Measurements from ENCODE around the gene USH2A.
"Not testable (repeated sequence)": the region's sequence is repeated elsewhere in the genome, so short reads cannot be mapped to it uniquely, and the experiment has no call there.

USH2A gene

DNA sequence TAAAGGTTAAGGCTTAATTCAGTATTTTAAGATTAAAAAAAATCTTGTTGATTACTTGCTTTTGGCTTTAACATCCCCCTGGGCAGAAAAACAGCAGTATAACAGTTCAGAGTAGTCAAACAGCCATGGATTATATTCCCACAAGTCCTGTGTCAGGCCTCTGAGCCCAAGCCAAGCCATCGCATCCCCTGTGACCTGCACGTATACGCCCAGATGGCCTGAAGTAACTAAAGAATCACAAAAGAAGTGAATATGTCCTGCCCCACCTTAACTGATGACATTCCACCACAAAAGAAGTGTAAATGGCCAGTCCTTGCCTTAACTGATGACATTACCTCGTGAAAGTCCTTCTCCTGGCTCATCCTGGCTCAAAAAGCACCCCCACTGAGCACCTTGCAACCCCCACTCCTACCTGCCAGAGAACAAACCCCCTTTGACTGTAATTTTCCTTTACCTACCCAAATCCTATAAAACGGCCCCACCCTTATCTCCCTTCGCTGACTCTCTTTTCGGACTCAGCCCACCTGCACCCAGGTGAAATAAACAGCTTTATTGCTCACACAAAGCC lies 277.7 kb downstream of the USH2A start:
- not testable (repeated sequence) for H3K4me3 ChIP-seq (ENCODE audit: low read depth, low read length)

DNA sequence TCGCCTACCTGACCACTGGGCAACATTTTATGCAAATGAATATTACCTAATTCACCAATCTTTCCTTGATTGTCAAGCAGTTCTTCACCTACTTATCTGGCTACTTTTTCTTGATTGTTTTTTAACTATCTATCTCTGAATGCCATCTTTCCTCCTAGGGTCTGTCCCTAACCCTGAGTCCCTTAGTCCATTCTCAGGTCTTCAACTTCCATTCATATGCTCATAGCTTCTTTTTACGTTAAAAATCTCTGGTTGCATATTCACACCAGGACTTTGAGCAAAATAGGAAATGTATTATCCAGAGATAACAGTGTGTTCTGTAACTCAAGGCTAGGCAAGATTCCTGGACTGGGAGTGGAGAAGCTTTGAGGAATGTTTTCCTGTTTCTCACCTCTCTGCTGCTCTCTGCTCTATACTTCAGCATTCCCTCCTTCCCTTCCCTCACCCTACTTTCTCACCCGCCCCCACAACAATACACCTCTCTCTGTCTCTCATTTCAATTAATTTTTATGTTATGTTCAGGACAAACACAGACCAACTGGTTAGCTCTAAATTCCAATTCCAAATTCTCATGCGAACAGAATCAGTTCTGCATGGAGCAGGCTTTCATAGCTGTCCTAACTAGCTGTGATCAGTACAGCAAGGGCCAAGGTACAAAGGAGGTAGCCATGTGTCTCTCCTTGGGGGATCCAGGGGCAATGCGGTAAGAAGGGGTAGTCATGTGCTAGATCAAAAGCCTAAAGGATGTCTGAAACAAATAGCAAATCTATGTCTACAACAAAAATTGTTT lies 278.4 kb downstream of the USH2A start:
- peak overlapping the region; percentile 8 for H3K4me3 ChIP-seq (ENCODE audit: low read depth, low read length)

DNA sequence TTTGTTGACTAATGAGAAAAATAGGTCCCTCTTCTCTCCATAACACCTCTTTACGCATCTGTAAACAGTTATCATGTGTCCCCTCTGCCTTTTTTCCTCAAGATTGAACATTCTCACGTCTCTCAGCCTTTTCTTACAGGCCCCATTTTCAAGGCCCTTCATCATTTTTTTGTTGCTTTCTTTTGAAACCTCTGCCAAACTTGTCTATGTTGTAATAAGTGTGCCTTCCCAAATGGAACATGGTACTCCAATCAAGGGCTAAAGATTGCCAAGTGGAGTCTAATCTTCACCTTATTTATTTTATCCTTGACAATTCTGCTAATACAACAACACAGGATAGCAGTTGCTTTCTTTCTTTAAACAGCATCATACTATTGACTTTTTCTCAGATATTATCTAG lies 280.3 kb downstream of the USH2A start:
- no peak overlapping the region for H3K4me3 ChIP-seq (ENCODE audit: low read depth, low read length)

DNA sequence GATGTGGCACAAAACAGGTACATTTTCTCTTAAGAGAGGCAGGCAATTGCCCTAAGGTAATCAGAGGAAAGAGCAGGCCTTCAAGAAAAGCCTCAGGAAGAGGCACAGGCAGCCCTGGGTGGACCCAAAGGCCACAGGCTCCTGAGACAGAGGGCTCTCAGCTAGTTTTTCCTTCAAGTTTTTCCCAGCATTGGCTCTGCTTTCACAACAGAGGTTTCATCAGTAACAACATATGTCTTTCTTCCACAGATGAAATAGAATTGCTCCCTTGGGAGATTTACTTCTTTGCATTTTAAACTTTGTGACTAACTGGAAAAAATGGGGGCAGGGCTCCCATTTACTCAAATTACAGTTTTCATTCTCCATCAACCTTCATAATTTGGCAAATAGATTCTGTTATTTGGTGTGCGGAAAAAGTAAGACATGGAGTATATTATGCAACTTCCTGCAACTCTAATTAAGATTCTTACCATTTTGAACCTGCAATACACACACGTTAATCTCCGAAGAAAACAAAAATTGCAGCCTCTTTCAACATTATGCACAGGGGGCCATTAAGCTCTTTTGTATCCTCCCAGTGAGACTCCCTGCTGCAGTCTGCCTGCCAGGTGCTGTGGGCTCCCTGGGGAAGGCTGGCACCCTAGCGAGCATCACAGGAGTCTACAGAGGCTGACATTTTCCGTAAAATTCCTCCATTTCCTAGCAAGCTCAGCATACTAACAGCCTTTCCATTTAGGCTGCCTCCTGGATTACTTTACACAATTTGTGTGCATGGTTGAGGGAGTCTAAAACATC lies 282.3 kb downstream of the USH2A start:
- no peak overlapping the region for H3K4me3 ChIP-seq (ENCODE audit: low read depth, low read length)

DNA sequence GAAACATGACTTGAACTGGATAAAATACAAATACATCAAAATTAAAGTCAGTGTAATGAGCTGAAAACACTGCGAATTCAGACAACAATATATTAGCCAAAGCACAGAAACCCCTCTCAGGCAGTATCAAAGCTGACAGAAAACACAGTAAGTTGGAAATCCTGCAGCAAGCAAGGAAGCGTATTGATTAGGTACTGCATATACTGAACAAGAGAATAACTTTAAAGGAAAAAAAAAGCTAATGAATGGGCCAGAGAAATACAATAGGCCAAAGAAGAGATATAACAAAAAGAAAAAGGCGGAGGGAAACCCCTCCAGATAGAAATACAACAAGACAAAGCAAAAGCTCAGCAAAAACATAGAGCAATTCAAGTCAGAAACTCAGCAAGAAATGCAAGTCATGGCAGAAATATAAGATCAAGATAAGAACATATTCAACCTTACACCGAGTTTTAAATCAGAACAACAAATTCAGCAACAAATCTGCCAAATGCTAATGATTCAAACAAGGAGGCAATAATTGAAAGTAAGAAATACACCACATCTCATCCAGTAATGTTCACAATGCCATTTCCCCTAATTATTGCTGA lies 299.0 kb downstream of the USH2A start:
- H3K4me3 ChIP-seq (ENCODE audit: low read depth, low read length): no peak overlapping the region

DNA sequence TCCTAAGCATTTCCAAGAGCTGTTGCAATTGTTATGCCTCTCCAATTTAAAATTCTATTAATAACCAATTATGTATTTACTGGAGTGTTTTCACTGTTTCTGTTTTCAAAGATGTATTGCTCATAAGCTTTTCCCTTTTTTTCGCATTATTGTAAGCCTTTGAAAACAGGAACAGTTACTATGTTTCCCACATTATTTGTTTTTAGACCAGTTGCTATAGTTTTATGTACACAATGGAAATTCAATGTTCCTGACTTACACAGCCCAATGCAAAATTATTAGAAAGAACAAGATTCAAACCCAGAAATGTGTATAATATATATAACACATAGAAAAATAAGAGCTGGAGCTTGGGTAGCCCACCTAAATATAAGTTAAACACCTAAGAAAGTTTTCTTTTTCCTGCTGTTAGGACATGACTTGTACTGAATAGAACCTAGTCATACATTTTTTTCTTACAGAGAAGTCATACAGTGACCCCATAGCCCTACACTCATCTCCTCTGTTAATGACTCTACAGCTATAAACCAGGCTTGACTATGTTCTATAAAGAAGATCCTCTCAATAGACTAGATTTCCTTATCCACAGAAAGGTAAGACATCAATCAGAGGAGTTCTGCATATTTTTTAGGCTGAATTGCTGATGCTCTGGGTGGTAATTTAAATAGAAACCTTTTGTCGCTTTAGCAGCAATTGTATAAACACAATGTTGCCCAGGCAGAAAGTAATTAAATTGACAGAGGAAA lies 299.6 kb downstream of the USH2A start:
- H3K4me3 ChIP-seq (ENCODE audit: low read depth, low read length): no peak overlapping the region

DNA sequence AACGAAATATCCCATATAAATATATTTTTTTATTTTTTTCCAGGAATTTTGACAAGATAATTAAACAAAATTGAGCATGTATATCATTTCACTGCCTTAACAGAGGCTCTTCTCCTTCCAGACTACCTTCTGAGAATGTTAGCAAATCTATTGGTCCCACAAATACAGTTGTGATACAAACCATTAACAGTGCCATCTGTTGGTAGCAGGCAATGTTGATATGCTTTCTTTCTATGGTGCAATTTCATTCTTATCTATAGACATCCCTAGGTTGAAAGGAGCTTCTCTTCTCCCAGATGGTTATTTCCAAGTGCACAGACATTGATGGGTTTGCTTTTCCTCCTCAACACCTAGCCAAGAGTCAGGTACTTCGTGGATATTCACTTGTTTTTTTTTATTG lies 303.6 kb downstream of the USH2A start:
- no peak overlapping the region for H3K4me3 ChIP-seq (ENCODE audit: low read depth, low read length)

DNA sequence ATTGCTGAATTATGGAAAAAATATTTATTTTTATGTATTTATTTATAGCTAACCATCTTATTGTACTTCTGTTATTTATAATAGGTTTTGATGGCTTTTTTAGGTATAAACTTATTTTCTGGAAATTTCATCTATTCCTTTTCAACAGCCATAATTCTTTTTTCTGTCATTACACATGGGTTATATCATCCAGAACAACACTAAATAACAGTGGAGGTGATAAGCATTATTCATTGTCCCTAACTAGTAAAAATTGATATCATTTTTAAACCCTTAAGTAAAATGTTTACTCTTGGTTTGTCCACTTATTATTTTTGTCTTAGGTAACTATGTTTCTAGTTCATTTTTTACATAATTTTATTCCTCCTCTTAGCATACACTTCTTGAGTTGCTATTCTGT lies 309.1 kb downstream of the USH2A start:
- no peak overlapping the region for H3K4me3 ChIP-seq (ENCODE audit: low read depth, low read length)

DNA sequence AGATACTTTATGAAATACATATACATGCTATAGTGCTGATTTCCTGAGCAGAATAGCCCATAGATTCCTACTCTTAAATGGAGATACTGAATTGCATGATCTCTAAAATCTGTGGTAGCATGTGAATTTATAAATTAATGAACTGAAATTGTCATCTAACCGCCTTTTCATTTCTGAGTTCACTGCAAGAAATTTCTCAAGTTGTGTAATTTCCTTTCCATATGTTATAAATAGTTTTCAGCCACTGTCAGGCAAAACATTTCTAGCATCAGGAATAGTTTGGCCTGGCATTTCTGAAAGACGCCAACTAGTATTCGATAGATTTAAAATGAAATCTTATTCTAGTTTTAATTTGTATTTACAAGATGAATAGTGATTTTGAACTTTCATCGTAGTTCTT lies 310.1 kb downstream of the USH2A start:
- no peak overlapping the region for H3K4me3 ChIP-seq (ENCODE audit: low read depth, low read length)

DNA sequence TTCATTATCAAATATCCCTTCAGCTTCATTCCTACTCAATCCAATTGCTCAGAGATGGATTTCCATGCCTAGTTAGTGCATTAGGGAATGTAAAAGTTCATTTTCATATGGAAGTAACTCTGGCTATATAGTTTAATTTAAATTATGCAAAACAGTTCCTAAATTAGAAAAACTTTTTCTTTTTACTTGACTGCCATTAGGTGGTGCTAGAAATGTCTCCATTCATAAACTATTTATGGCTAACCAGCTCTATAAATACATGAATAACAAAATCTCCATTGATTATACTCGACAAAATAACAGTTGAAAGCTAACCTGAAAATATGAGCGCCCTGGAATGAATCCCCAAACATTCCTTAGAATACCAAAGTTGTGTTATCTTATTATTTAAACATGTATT lies 311.4 kb downstream of the USH2A start:
- no peak overlapping the region for H3K4me3 ChIP-seq (ENCODE audit: low read depth, low read length)

DNA sequence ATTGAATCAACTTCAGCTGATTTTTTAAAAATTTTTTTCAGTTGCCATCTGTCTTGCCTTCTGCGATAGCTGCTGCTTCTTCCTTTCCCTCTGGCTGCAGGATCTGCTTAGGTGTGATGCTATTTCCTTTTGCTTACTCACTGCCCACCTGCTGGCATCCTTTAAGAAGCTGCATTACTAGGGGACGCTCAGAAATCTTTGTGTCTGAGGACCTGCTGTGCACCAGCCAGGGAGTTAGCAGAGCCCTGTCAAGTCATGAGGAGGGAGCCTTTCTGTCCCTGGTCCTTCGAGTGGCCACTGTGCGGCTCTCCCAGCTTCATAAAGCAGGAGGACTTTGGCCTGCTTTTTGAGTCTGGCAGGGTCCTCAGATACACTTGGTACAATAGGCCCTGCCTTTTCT lies 327.8 kb downstream of the USH2A start:
- H3K4me3 ChIP-seq (ENCODE audit: low read depth, low read length): no peak overlapping the region

DNA sequence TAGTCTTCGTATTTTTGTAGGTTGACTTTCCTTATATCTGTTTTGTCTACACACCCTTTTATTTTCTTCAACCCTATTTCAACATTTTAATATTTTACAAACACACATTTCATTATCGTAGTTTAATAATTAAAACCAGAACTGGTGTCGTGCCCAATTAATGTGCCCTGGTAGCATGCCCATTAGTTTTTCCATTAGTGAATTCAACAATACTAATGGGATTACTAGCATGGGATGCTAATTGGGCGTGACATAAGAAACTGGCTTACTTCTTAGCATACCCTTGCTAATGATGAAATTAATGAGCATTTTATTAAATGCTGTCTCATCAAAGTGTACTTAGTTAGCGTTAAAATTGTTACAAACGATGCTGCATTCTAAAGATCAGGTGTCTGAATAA lies 332.7 kb downstream of the USH2A start:
- H3K4me3 ChIP-seq (ENCODE audit: low read depth, low read length): no peak overlapping the region

DNA sequence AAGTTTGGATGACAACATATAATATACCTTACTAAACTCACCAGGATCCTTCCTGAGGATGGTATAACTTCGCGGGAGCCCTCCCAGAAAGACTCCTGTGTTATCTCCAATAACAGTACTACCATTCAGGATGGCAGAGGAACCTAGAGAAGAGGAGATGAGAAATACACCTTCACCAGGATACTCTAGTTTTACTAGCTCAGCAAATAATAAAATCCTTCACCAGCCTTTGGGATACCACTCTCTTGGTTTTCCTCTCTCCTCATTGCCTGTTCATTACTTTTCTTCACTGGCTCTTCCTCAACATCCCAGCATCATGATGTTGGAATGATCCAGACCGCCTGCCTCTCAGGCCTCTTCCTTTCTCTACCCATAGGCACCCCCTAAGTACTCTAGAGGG lies 336.6 kb downstream of the USH2A start:
- H3K4me3 ChIP-seq (ENCODE audit: low read depth, low read length): no peak overlapping the region

DNA sequence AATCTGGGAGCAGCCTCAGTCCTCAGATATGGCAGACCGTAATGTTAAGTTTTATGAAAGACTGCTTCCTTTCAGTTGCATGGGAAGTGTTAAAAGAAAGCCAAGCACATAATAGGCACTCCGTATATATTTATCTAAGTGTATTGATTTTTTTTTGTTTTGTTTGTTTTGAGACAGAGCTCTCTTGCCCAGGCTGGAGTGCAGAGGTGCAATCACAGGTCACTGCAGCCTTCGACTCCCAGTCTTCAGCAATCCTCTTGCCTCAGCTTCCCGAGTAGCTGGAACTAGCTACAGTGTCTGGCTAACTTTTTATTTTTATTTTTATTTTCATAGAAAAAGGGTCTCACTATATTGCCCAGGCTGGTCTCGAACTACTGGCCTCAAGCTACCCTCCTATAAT lies 341.8 kb downstream of the USH2A start:
- no peak overlapping the region for H3K4me3 ChIP-seq (ENCODE audit: low read depth, low read length)

DNA sequence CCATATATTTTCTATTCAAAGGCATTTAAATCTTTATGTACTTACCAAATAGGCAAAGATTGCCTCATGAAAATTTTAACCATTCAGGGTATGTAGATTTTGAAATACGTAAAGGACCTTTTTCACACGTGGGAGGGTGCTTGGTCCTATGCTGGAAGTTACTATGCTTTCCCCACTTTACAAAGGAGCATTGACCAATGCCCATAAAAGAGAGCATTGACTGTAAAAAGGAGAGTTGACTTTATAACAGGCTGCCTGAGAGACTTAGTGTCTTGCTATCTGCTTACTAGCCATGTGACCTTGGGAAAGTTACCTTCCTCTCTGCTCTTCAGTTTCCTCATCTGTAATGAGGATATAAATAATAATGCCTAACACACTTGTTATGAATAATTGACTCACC lies 346.5 kb downstream of the USH2A start:
- no peak overlapping the region for H3K4me3 ChIP-seq (ENCODE audit: low read depth, low read length)

DNA sequence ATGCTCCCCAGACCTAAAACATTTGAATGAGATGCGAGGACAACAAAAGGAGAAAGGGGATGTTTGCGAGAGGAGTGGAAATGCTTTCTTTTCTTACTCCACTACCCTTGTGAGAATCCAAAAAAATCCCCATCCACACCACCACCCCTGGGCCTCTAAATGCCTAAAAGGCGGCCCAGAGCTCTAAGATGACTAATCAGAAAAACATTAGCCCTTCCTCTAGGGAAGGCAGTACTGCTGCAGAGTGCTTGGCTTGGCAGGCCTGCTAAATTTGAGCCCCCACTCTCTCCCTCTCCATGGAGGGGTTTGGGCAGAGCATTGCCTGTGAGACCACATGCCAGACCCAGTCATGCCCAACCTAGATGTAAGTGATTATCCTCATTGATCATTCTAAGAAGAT lies 347.9 kb downstream of the USH2A start:
- H3K4me3 ChIP-seq (ENCODE audit: low read depth, low read length): no peak overlapping the region

DNA sequence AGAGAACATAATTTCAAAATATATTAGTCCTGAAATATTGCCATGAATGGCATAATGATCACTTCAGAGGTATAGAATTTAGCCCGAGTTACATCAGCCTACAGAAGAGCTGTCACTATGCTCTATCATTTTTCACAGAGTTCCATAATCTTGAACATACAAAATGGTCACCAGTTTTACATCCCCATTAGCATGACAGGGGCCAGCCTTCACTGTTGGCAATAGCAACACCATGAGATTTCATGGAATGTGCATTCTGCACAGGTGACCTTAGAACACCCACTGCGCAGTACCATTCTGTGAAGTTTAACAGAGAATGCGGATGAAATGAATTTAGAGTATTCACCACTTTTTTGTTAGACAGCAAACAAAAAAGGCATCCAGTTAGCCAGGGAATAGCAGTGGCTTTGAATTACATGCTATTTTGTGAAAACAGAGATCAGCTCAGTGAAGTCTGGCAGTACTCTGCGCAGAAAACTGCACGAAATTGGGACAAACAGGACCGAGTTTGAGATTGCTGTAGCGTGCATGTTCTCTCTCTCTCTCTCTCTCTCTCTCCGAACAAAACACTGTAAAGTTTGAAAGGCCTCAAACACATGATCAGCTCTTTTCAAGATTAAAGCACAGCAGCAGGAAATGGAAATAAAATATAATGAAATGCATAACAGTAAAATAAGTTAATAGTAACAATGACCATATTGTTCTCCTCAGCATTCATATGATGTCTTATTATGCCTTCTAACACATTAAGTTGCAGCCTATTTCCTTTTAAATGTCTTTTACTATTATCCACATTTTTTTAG lies 349.3 kb downstream of the USH2A start:
- H3K4me3 ChIP-seq (ENCODE audit: low read depth, low read length): no peak overlapping the region

DNA sequence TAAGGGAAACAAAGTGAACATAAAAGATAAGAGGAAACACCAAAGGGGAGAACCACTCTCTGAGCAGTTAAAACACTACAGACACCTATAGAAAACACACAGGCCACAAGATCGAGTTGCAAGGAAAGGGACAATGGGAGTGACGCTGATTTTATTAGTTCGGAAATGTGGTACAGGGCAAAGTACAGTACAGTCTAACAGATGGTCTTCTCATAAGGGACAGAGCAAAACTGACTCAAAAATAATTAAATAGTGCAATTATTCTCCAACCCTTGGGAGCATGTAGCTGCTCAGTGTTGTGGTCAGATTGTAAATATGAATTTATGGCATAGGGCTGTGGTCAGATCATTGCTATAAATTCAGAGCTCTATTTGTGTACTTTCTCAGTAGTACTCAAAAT lies 352.0 kb downstream of the USH2A start:
- H3K4me3 ChIP-seq (ENCODE audit: low read depth, low read length): no peak overlapping the region

DNA sequence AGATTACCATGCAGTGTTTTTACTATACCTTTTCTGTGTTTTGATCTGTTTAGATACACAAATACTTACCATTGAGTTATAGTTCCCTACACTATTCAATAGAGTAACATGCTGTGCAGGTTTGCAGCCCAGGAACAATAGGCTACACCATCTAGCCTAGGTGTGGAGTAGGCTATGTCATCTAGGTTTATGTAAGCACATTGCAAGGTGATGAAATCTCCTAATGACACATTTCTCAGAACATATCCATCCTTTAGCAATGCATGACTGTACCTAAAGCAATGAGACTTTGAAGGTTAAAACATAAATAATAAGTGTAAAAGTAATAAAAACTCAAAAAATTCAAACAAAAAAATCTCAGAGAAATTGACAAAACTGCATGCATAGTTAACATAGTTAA lies 358.6 kb downstream of the USH2A start:
- no peak overlapping the region for H3K4me3 ChIP-seq (ENCODE audit: low read depth, low read length)

DNA sequence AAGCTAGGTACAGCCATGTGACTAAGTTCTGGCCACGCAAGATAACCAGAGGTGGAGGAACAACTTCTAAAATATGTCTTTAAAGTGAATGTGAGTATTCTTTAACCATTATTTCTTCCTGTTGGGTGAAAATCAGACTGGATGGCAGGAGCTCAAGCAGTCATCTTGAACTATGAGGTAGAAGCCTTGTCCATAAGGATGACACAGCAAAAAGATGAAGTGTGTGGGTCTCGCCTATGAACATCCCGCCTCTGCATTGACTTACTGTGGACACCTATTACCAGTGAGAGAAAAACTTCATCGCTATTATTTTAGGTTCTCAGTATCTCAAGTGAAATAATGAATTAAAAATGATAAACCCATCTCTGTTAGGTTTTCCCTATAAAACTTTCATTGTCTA lies 365.3 kb downstream of the USH2A start:
- no peak overlapping the region for H3K4me3 ChIP-seq (ENCODE audit: low read depth, low read length)

Data from iPS-11a (cell line).